HepG2 (cell line): ENCODE measurements around the gene KIAA2012. TPM values are rescaled to one million over a fixed set of nuclear protein-coding genes. Genes with fewer than 3 reads are reported as not detected.

Source experiments
- AFF4 ChIP-seq: sonication (generic); formaldehyde crosslinking; IDR thresholded peaks from 2 replicates; pipeline ENCODE4 v1.4.0; 2020; ENCODE audit warnings: missing genetic modification reagents
- DMTF1 ChIP-seq: sonication (generic); formaldehyde crosslinking; IDR thresholded peaks from 2 replicates; pipeline ENCODE4 v1.4.0; 2020; ENCODE audit warnings: mild to moderate bottlenecking, missing genetic modification reagents
- RARG ChIP-seq: sonication (generic); formaldehyde crosslinking; IDR thresholded peaks from 2 replicates; pipeline ENCODE4 v1.4.0; 2020; ENCODE audit warnings: low read depth, mild to moderate bottlenecking, missing genetic modification reagents
- ZBTB10 ChIP-seq: sonication (generic); formaldehyde crosslinking; IDR thresholded peaks from 2 replicates; pipeline ENCODE4 v1.4.0; 2020; ENCODE audit warnings: missing genetic modification reagents, borderline replicate concordance
- ZNF576 ChIP-seq: sonication (generic); formaldehyde crosslinking; IDR thresholded peaks from 2 replicates; pipeline ENCODE4 v1.4.0; 2020; ENCODE audit warnings: mild to moderate bottlenecking, missing genetic modification reagents
- polyA plus RNA-seq, 8 experiments: library from polyadenylated mRNA; depleted of rRNA in 3 of 8; stranded (reverse) in 7 of 8; unstranded in 1 of 8; fragments of >200 nt; fragmentation: Illumina TruSeq in 4 of 8; extraction: Trizol in 4 of 8; gene quantifications; 2 replicates each; pipeline versions ENCODE4 v1.2.1 to v1.2.3, GENCODE V29; 2011 to 2016; ENCODE audit warnings: low read depth in 4 of 8, missing spikeins in 1 of 8, mixed read lengths in 1 of 8; ENCODE audit not compliant: insufficient read depth in 1 of 8
- total RNA-seq, 5 experiments: library from RNA; depleted of rRNA; stranded (reverse); fragments of >200 nt; fragmentation: Illumina TruSeq; extraction: Trizol; gene quantifications; 2 replicates each; pipeline ENCODE4 v1.2.3, GENCODE V29; 2016; ENCODE audit warnings: low read depth in 1 of 5

The KIAA2012 gene
- total and polyA plus RNA-seq, 2 of the 13 experiments (the other 11 are each of a cell fraction or from before 2014, with no cell fraction given): not detected

- TF ChIP-seq ZBTB10 (CRISPR knock-in tag): no peak
- TF ChIP-seq DMTF1 (CRISPR knock-in tag): no peak
- TF ChIP-seq RARG (CRISPR knock-in tag): no peak
- TF ChIP-seq AFF4 (CRISPR knock-in tag): no peak
- TF ChIP-seq ZNF576 (CRISPR knock-in tag): no peak
- TF ChIP-seq, all 625 proteins: peak for 0
Observed at GRCh38 chr2:202172439-202173211, 99.6 kb downstream of the KIAA2012 start (continued).
